GM23248 (cell line): Measurements from ENCODE around the gene KCNC2.

Experiments used
- EZH2 ChIP-seq: fragments of 200-600 bp; sonication (generic); IDR thresholded peaks from 2 replicates; pipeline ENCODE4 v1.6.1; 2018; ENCODE audit warnings: antibody characterized with exemption, mild to moderate bottlenecking; ENCODE audit not compliant: insufficient read depth, poor library complexity, severe bottlenecking
- EZH2phosphoT487 ChIP-seq: fragments of 200-600 bp; sonication (generic); IDR thresholded peaks from 2 replicates; pipeline ENCODE4 v1.6.1; 2018; ENCODE audit warnings: antibody characterized with exemption, moderate library complexity, mild to moderate bottlenecking, low read depth; ENCODE audit not compliant: insufficient read depth

DNA sequence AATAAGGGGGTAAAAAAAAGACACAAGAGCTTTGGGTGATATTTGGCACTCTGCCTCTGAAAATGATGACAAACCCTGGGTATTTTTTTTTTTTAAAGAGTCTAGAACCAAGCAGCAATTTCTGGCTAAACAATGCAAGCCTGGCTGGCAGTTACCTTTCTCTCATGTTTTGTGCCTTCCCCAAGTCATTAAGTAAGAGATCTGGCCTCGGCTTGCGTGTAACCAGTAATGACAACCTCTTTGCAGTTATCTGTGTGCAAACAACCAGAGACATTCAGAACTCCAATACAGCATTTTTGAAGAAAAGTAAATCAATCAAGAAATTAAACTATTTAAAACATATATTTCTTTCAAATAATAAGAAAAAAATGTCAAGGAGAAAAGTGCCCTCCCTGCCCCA is 167.5 kb downstream of the KCNC2 start:
- TF ChIP-seq EZH2phosphoT487, result no peak
- no peak for TF ChIP-seq EZH2
